ENCODE data around the gene GRAMD2B. TPM values are rescaled to one million over a fixed set of nuclear protein-coding genes. Genes with fewer than 3 reads are reported as not detected.
"Not testable (repeated sequence)": the region's sequence is repeated elsewhere in the genome, so short reads cannot be mapped to it uniquely, and the experiment has no call there.

The GRAMD2B gene
- total RNA-seq, 2 donors from 2014 or later = 41.1 to 45.0 TPM

DNA sequence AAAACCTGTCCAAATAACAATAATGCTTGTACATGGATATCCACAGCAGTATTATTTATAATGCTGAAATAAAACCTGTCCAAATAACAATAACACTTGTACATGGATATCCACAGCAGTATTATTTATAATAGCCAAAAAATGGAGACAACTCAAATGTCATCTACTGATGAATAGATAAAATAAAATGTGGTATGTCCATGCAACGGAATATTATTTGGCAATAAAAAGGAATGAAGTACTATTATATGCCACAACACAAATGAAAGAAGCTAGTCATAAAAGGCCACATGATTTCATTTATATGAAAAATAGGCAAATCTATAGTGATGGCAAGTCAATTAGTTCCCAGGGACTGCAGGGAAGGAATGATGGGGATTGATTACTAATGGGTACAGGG is 31.8 kb upstream of the GRAMD2B start:
- no peak overlapping the region for H3K27ac ChIP-seq
- DNase-seq (ENCODE audit: low spot score) = no peak
- H3K9me3 ChIP-seq = no peaks in the 10 kb centered on the region
- H3K4me3 ChIP-seq = no peak overlapping the region
- no peaks in the 10 kb centered on the region for H3K36me3 ChIP-seq
- no peaks in the 10 kb centered on the region for H3K27me3 ChIP-seq
- H3K4me1 ChIP-seq = no peaks in the 10 kb centered on the region
- no peak for TF ChIP-seq CTCF (IDR thresholded peaks at IDR 0.05)

DNA sequence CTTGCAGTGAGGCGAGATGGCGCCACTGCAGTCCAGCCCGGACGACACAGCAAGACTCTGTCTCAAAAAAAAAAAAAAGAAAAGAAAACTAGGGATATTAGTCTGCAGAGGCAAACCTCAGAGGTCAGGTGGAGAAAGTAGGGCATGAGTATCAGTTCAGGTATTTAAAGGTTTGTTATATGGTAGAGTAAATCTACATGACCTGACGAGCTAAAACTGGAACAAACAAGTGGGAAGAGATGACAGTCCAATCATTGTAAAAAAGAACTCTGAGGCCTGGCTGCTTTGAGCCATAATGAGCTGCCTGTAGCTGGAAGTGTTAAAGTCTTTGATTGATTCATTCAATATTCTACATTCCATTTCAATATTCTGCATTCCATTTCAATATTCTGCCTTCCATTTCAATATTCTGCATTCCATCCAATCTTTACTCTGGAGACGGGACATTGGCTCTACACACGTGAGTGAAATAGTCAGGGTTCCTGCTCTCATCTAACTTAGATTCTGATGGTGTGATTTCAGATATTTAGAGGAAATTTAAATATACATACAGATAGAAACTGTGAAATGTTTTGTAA is 28.9 kb upstream of the GRAMD2B start:
- Histone ChIP-seq H3K4me1 (no peaks in the 10 kb centered on the region), H3K9me3 (peaks cover 0 to 2% of the 10 kb centered on the region in 2 donors), H3K27me3 (no peaks in the 10 kb centered on the region), H3K36me3 (no peaks in the 10 kb centered on the region), H3K27ac (no peak overlapping the region), H3K4me3 (no peak overlapping the region)
- no peak for DNase-seq (ENCODE audit: low spot score)
- TF ChIP-seq CTCF (IDR thresholded peaks at IDR 0.05) = no peak

DNA sequence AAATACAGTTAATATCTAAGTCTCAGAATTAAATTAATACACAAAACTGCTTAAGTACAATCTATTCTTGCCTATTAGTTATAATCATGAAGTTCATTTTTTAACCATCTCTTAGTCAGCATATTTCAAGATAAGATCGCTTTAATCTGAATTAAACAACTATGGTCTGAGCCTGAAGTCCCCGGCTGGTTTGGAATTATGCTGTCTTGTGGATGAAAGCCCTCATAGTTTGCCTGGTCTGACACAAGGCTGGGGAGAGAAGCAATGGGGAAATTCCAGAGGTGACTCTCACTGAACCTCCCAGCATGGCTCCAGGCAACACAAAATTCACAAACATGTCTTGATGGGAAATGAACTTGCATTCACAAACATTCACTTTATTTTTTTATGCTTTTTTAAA is 28.0 kb upstream of the GRAMD2B start:
- DNase-seq (ENCODE audit: low spot score) = no peak
- Histone ChIP-seq H3K4me3 (no peak overlapping the region), H3K27ac (no peak overlapping the region), H3K4me1 (no peaks in the 10 kb centered on the region), H3K27me3 (no peaks in the 10 kb centered on the region), H3K36me3 (no peaks in the 10 kb centered on the region), H3K9me3 (peaks cover 0 to 11% of the 10 kb centered on the region in 2 donors)
- no peak for TF ChIP-seq CTCF (IDR thresholded peaks at IDR 0.05)

DNA sequence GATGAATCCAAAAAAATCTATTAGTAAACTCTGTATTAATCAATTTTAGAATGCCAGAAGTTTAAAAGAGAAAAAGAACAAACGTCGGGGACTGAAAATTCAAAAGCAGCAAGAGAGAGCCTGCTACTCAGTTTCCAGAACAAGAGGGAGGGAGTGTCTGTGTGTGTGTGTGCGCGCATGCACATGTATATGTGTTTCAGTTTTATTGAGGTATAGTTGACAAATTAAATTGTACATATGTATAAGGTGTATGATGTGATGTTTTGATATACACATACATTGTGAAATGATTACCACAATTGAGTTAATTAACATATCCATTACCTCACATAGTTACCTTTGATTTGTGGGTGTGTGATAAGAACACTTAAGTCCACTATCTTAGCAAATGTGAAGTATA is 27.6 kb upstream of the GRAMD2B start:
- TF ChIP-seq CTCF (IDR thresholded peaks at IDR 0.05) = no peak
- no peak overlapping the region for H3K27ac ChIP-seq

DNA sequence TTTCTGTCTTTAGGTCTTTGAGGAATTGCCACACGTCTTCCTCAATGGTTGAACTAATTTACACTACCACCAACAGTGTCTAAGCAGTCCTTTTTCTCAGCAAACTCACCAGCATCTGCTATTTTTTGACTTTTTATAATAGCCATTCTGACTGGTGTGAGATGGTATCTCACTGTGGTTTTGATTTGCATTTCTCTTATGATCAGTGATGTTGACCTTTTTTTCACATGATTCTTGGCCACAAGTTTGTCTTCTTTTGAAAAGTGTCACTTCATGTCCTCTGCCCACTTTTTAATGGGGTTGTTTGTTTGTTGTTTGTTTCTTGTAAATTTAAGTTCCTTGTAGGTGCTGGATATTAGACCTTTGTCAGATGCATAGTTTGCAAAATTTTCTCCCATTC is 26.5 kb upstream of the GRAMD2B start:
- peaks cover 10 to 27% of the 10 kb centered on the region in 2 donors for H3K9me3 ChIP-seq
- H3K4me1 ChIP-seq; H3K4me3 ChIP-seq; DNase-seq (ENCODE audit: low spot score); H3K36me3 ChIP-seq; H3K27ac ChIP-seq; H3K27me3 ChIP-seq: not testable (repeated sequence)

More for the DNA sequence above, 27.6 kb upstream of the GRAMD2B start:
- Histone ChIP-seq H3K27me3 (no peaks in the 10 kb centered on the region), H3K4me1 (no peaks in the 10 kb centered on the region), H3K9me3 (peaks cover 2 to 15% of the 10 kb centered on the region in 2 donors), H3K36me3 (no peaks in the 10 kb centered on the region), H3K4me3 (no peak overlapping the region)
- no peak for DNase-seq (ENCODE audit: low spot score)

DNA sequence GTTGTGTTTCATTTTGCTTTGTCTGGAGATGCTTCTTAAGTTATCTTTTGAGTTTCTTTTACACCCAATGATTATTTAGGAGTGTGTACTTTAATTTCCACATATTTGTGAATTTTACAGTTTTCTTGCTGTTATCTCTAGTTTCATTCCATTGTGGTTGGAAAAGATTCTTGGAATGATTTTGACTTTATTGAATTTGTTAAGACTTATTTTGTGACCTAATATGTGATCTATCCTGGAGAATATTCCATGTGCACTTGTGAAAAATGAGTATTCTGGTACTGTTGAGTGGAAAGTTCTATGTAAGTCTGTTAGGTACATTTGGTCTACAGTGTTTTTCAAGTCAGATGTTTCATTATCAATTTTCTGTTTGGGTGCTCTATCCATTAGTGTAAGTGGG is 24.4 kb upstream of the GRAMD2B start:
- Histone ChIP-seq H3K4me1 (no peaks in the 10 kb centered on the region), H3K27me3 (no peaks in the 10 kb centered on the region), H3K4me3 (no peak overlapping the region), H3K36me3 (no peaks in the 10 kb centered on the region), H3K9me3 (peaks cover 10 to 30% of the 10 kb centered on the region in 2 donors), H3K27ac (no peak overlapping the region)
- DNase-seq (ENCODE audit: low spot score) = no peak
- TF ChIP-seq CTCF (IDR thresholded peaks at IDR 0.05) = no peak

Data from right atrium auricular region (tissue), 2 donors.